Body of pancreas (tissue), 4 donors: ENCODE data around the gene NPPA.

Experiments
- CTCF ChIP-seq, 7 experiments: fragments of 450-650 bp in 4 of 7; fragments of 200-600 bp in 3 of 7; sonication (generic) in 3 of 7; IDR thresholded peaks; one replicate each; pipeline ENCODE4 v1.5.1; 2016 to 2019; ENCODE audit warnings: antibody characterized with exemption in 7 of 7
- POLR2A ChIP-seq, 3 donors: fragments of 450-650 bp; IDR thresholded peaks; one replicate each; pipeline ENCODE4 v1.6.1; 2016; ENCODE audit warnings: antibody characterized with exemption in 3 of 3, mild to moderate bottlenecking in 2 of 3

- TF ChIP-seq CTCF (IDR thresholded peaks at IDR 0.05): no peak
- no peak for TF ChIP-seq POLR2A (IDR thresholded peaks at IDR 0.05)
Observed at GRCh38 chr1:11862890-11863289, 15.3 kb upstream of the NPPA start.
